IMR-90 (cell line): ENCODE results near the gene CCDC27. TPM values are rescaled to one million over a fixed set of nuclear protein-coding genes. Genes with fewer than 3 reads are reported as not detected.

Experiments
- ATAC-seq: fragments of 200-7000 bp; cut with Tn5 transposase; 2 replicates; pipeline ENCODE4 v1.9.1; 2020; ENCODE audit warnings: low read depth, mild to moderate bottlenecking, moderate library complexity
- BruUV-seq: library from RNA; stranded (reverse); fragments of 400-500 nt; replicated peaks from 2 replicates; lab custom pipeline; 2021; lab: Mats Ljungman, UMichigan
- CTCF ChIA-PET: fragments of 300-600 bp; formaldehyde crosslinking; extraction: SDS; loops from one replicate; lab custom pipeline; 2021; ENCODE audit warnings: antibody characterized with exemption; lab: Yijun Ruan, JAX
- POLR2A ChIA-PET: fragments of 300-600 bp; sonication (Branson Sonifier 250); formaldehyde crosslinking; loops from one replicate; lab custom pipeline; 2022; ENCODE audit warnings: antibody characterized with exemption; ENCODE audit not compliant: unreplicated experiment; lab: Charles Lee
- DNase-seq: peaks from one replicate; pipeline ENCODE4 v3.0.0; 2013
- H2AFZ ChIP-seq: replicated peaks from 2 replicates; pipeline ENCODE3; 2013; ENCODE audit warnings: low read length, mild to moderate bottlenecking; ENCODE audit not compliant: poor library complexity
- H2AK5ac ChIP-seq: 2 replicates; pipeline ENCODE4 v1.6.1; 2013; ENCODE audit warnings: low read depth, low read length, inconsistent platforms
- H2AK9ac ChIP-seq: replicated peaks from 2 replicates; pipeline ENCODE3; 2013; ENCODE audit warnings: mild to moderate bottlenecking, low read depth, low read length, moderate library complexity; ENCODE audit not compliant: poor library complexity
- H2BK120ac ChIP-seq: 2 replicates; pipeline ENCODE4 v1.6.1; 2013; ENCODE audit warnings: low read depth, low read length, inconsistent platforms
- H2BK15ac ChIP-seq: 3 replicates; pipeline ENCODE4 v1.6.1; 2013; ENCODE audit warnings: low read depth, low read length, inconsistent platforms
- H2BK20ac ChIP-seq: 2 replicates; pipeline ENCODE4 v1.6.1; 2013; ENCODE audit warnings: low read depth, mild to moderate bottlenecking, inconsistent platforms, low read length, moderate library complexity
- H2BK5ac ChIP-seq: 2 replicates; pipeline ENCODE4 v1.6.1; 2013; ENCODE audit warnings: mild to moderate bottlenecking, low read depth, low read length, inconsistent platforms; ENCODE audit not compliant: poor library complexity, severe bottlenecking
- H3K14ac ChIP-seq: replicated peaks from 2 replicates; pipeline ENCODE4 v1.6.1; 2013; ENCODE audit warnings: low read depth, low read length, inconsistent platforms
- H3K18ac ChIP-seq: 2 replicates; pipeline ENCODE4 v1.6.1; 2013; ENCODE audit warnings: low read depth, low read length, control low read depth
- H3K23ac ChIP-seq: 2 replicates; pipeline ENCODE4 v1.6.1; 2013; ENCODE audit warnings: low read depth, low read length, inconsistent platforms
- H3K27ac ChIP-seq: 2 replicates; pipeline ENCODE4 v1.5.1; 2013; ENCODE audit warnings: mild to moderate bottlenecking, control low read depth, low read length; ENCODE audit not compliant: insufficient read depth
- H3K27me3 ChIP-seq: 2 replicates; pipeline ENCODE4 v1.6.1; 2013; ENCODE audit warnings: low read length; ENCODE audit not compliant: control insufficient read depth, insufficient read depth
- H3K36me3 ChIP-seq: 2 replicates; pipeline ENCODE4 v1.6.1; 2013; ENCODE audit warnings: low read length, mixed read lengths; ENCODE audit not compliant: control insufficient read depth, insufficient read depth
- H3K4ac ChIP-seq: 2 replicates; pipeline ENCODE4 v1.6.1; 2013; ENCODE audit warnings: low read depth, low read length, inconsistent platforms
- H3K4me1 ChIP-seq: 2 replicates; pipeline ENCODE4 v1.6.1; 2013; ENCODE audit warnings: low read length, mixed read lengths; ENCODE audit not compliant: control insufficient read depth, insufficient read depth
- H3K4me2 ChIP-seq: 2 replicates; pipeline ENCODE4 v1.6.1; 2013; ENCODE audit warnings: low read depth, mild to moderate bottlenecking, control low read depth, low read length, moderate library complexity
- H3K4me3 ChIP-seq: 2 replicates; pipeline ENCODE4 v1.5.1; 2013; ENCODE audit warnings: low read depth, mild to moderate bottlenecking, control low read depth, low read length, moderate library complexity; ENCODE audit not compliant: insufficient read depth
- H3K56ac ChIP-seq: 2 replicates; pipeline ENCODE4 v1.6.1; 2013; ENCODE audit warnings: low read length, inconsistent platforms; ENCODE audit not compliant: insufficient read depth; ENCODE audit errors: extremely low read depth
- H3K79me1 ChIP-seq, 2 experiments: 2 replicates each; pipeline ENCODE4 v1.6.1; 2013; ENCODE audit warnings: low read length in 2 of 2, inconsistent platforms in 1 of 2, low read depth in 1 of 2
- H3K9ac ChIP-seq: 2 replicates; pipeline ENCODE4 v1.6.1; 2013; ENCODE audit warnings: low read depth, low read length, control low read depth
- H3K9me1 ChIP-seq: 2 replicates; pipeline ENCODE4 v1.6.1; 2013; ENCODE audit warnings: low read length, inconsistent platforms; ENCODE audit not compliant: insufficient read depth
- H3K9me3 ChIP-seq: 2 replicates; pipeline ENCODE4 v1.6.1; 2013; ENCODE audit warnings: low read length; ENCODE audit not compliant: control insufficient read depth, insufficient read depth
- H4K20me1 ChIP-seq: 2 replicates; pipeline ENCODE4 v1.6.1; 2013; ENCODE audit warnings: low read length, inconsistent platforms; ENCODE audit not compliant: insufficient read depth
- H4K5ac ChIP-seq: 2 replicates; pipeline ENCODE4 v1.6.1; 2013; ENCODE audit warnings: mild to moderate bottlenecking, low read depth, low read length, control low read depth
- H4K8ac ChIP-seq, 2 experiments: 2 replicates each; pipeline ENCODE4 v1.6.1; 2013; ENCODE audit warnings: low read depth in 2 of 2, low read length in 2 of 2, control low read depth in 1 of 2, inconsistent platforms in 1 of 2
- H4K91ac ChIP-seq: 2 replicates; pipeline ENCODE4 v1.6.1; 2013; ENCODE audit warnings: low read depth, low read length, inconsistent platforms; ENCODE audit not compliant: insufficient read depth
- BHLHE40 ChIP-seq: fragments of 150-350 bp; IDR thresholded peaks from 2 replicates; pipeline ENCODE4 v1.6.1; 2016; ENCODE audit warnings: mild to moderate bottlenecking, low read depth, low read length
- CEBPB ChIP-seq: IDR thresholded peaks from 2 replicates; pipeline ENCODE4 v1.6.1; 2012; ENCODE audit warnings: low read depth, low read length, improper control_type of control experiment
- CHD1 ChIP-seq: IDR thresholded peaks from 2 replicates; pipeline ENCODE4 v1.6.1; 2012; ENCODE audit warnings: low read depth, low read length, improper control_type of control experiment
- FOS ChIP-seq: fragments of 150-350 bp; IDR thresholded peaks from 2 replicates; pipeline ENCODE4 v1.6.1; 2016; ENCODE audit warnings: low read depth, low read length
- MAFK ChIP-seq: IDR thresholded peaks from 2 replicates; pipeline ENCODE4 v1.6.1; 2012; ENCODE audit warnings: low read depth, low read length, improper control_type of control experiment
- MAZ ChIP-seq: IDR thresholded peaks from 2 replicates; pipeline ENCODE4 v1.6.1; 2012; ENCODE audit warnings: low read depth, mild to moderate bottlenecking, low read length, improper control_type of control experiment, moderate library complexity, borderline replicate concordance
- MXI1 ChIP-seq: IDR thresholded peaks from 2 replicates; pipeline ENCODE4 v1.6.1; 2012; ENCODE audit warnings: low read depth, mild to moderate bottlenecking, low read length, moderate library complexity, borderline replicate concordance
- NFE2L2 ChIP-seq: fragments of 150-350 bp; IDR thresholded peaks from 2 replicates; pipeline ENCODE4 v1.6.1; 2016; ENCODE audit warnings: low read depth, mild to moderate bottlenecking, low read length
- POLR2A ChIP-seq: IDR thresholded peaks from 2 replicates; pipeline ENCODE4 v1.6.1; 2012; ENCODE audit warnings: mild to moderate bottlenecking, low read depth, low read length
- RAD21 ChIP-seq: IDR thresholded peaks from 2 replicates; pipeline ENCODE4 v1.6.1; 2012; ENCODE audit warnings: low read length, improper control_type of control experiment
- RCOR1 ChIP-seq: IDR thresholded peaks from 2 replicates; pipeline ENCODE4 v1.6.1; 2012; ENCODE audit warnings: mild to moderate bottlenecking, low read length, improper control_type of control experiment; ENCODE audit not compliant: insufficient replicate concordance
- RFX5 ChIP-seq: IDR thresholded peaks from 2 replicates; pipeline ENCODE4 v1.8.0; 2012; ENCODE audit warnings: low read depth, mild to moderate bottlenecking, low read length, moderate library complexity
- SMC3 ChIP-seq: fragments of 150-350 bp; IDR thresholded peaks from 2 replicates; pipeline ENCODE4 v1.6.1; 2016; ENCODE audit warnings: low read depth, mild to moderate bottlenecking, antibody characterized with exemption, low read length, moderate library complexity
- WGBS, 2 experiments: methylation state at CpG; one replicate each; pipeline versions ENCODE4 v1.1.5 to v1.1.7; 2013; ENCODE audit warnings: missing lambda C conversion rate in 2 of 2; ENCODE audit not compliant: insufficient read length in 1 of 2; ENCODE audit errors: extremely low coverage in 2 of 2; 5-methylcytosine and 5-hydroxymethylcytosine counted together
- dilution Hi-C: fragments of 300-500 bp; cut with HindIII; formaldehyde crosslinking; loops from one replicate; pipeline ENCODE4 v1.14.3; 2018; ENCODE audit warnings: low sequenced_read_pairs; ENCODE audit not compliant: unreplicated experiment
- in situ Hi-C: fragments of 300-500 bp; cut with MboI; formaldehyde crosslinking; loops from 3 replicates; pipeline ENCODE4 v1.14.3; 2019; ENCODE audit warnings: low sequenced_read_pairs, inconsistent platforms, mixed read lengths
- intact Hi-C: fragments of 100-400 bp; cut with micrococcal nuclease; formaldehyde crosslinking; loops from 2 replicates; pipeline ENCODE4 v1.10.0; 2022
- polyA plus RNA-seq, 3 experiments: library from polyadenylated mRNA; depleted of rRNA; stranded (reverse); fragments of >200 nt; gene quantifications; 2 replicates each; pipeline ENCODE4 v1.2.3, GENCODE V29; 2012; ENCODE audit warnings: low replicate concordance in 1 of 3
- total RNA-seq: library from RNA; depleted of rRNA; stranded (reverse); fragments of >200 nt; gene quantifications from 2 replicates; pipeline ENCODE4 v1.2.3, GENCODE V29; 2012
- TF ChIP-seq, protein P1 (sequence below): fragments of 150-350 bp; IDR thresholded peaks from 2 replicates; pipeline ENCODE4 v1.6.1; 2017; ENCODE audit warnings: mild to moderate bottlenecking, antibody characterized with exemption, low read length, low read depth
- TF ChIP-seq, protein P2 (sequence below): fragments of 150-350 bp; IDR thresholded peaks from 2 replicates; pipeline ENCODE4 v1.6.1; 2016; ENCODE audit warnings: low read depth, mild to moderate bottlenecking, low read length, moderate library complexity, borderline replicate concordance
- TF ChIP-seq, protein P3 (sequence below): conservative IDR thresholded peaks from 2 replicates; pipeline ENCODE4 v1.5.1; 2012; ENCODE audit warnings: mild to moderate bottlenecking, low read depth, low read length, improper control_type of control experiment

Gene CCDC27
- total and polyA plus RNA-seq, 2 of the 4 experiments (the other 2 are of a cell fraction) = not detected

DNA sequence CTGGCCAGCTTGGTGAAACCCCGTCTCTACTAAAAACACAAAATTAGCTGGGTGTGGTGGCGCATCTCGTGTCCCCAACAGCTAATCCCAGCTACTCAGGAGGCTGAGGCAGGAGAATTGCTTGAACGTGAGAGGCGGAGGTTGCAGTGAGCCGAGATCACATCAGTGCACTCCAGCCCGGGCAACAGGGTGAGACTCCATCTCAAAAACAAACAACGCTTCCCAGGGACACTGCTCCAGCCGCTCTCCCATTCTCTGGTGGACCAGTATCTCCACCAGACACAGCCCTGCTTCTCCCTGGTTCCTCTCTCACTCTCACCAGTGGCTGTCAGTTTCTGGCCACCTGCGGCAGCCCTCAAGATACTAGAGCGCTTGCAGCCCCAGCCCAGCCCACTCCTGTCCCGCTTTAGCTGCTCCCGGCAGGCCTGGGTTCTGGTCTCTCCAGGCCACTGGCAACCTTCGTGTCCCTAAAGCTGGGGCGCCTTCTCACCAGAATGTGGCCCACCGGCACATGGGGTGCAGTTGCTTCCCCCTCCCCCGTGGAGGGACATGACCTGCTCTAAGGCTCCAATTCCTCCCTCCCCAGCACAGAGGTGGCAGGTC lies 65.0 kb downstream of the CCDC27 start:
- Histone ChIP-seq H2AK9ac (peak overlapping the region; percentile 40), H3K79me1 (no peaks in the 10 kb centered on the region), H3K4me2 (no peak overlapping the region)

More for the DNA sequence above, 65.0 kb downstream of the CCDC27 start:
- H3K23ac ChIP-seq = no peak overlapping the region
- H3K4ac ChIP-seq = no peak overlapping the region
- dilution Hi-C loops (no loop called here), in situ Hi-C loops (no loop called here), intact Hi-C loops (no loop called here)
- H3K36me3 ChIP-seq = peaks cover 27% of the 10 kb centered on the region
- ChIA-PET POLR2A (no interaction called here), CTCF (no interaction called here)
- ATAC-seq = no peak
- no peaks in the 10 kb centered on the region for H3K9me1 ChIP-seq
- no peak overlapping the region for H3K27ac ChIP-seq
- H2BK120ac ChIP-seq = no peak overlapping the region
- no peak overlapping the region for H4K8ac ChIP-seq
- no peaks in the 10 kb centered on the region for H3K4me1 ChIP-seq
- no peak overlapping the region for H2AFZ ChIP-seq
- H3K14ac ChIP-seq = no peak overlapping the region
- H2BK15ac ChIP-seq = no peak overlapping the region
- H3K56ac ChIP-seq = no peak overlapping the region
- H4K91ac ChIP-seq = no peak overlapping the region
- H3K27me3 ChIP-seq = no peaks in the 10 kb centered on the region
- TF ChIP-seq FOS (no peak), NFE2L2 (no peak), SMC3 (no peak), MAZ (no peak), POLR2A (no peak), MAFK (no peak), RAD21 (no peak), RCOR1 (no peak), BHLHE40 (no peak), MXI1 (no peak), CHD1 (no peak), RFX5 (no peak), CEBPB (no peak)
- TF ChIP-seq, protein P1, sequence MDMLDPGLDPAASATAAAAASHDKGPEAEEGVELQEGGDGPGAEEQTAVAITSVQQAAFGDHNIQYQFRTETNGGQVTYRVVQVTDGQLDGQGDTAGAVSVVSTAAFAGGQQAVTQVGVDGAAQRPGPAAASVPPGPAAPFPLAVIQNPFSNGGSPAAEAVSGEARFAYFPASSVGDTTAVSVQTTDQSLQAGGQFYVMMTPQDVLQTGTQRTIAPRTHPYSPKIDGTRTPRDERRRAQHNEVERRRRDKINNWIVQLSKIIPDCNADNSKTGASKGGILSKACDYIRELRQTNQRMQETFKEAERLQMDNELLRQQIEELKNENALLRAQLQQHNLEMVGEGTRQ = no peak
- TF ChIP-seq, protein P2, sequence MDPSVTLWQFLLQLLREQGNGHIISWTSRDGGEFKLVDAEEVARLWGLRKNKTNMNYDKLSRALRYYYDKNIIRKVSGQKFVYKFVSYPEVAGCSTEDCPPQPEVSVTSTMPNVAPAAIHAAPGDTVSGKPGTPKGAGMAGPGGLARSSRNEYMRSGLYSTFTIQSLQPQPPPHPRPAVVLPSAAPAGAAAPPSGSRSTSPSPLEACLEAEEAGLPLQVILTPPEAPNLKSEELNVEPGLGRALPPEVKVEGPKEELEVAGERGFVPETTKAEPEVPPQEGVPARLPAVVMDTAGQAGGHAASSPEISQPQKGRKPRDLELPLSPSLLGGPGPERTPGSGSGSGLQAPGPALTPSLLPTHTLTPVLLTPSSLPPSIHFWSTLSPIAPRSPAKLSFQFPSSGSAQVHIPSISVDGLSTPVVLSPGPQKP = no peak
- TF ChIP-seq, protein P3, sequence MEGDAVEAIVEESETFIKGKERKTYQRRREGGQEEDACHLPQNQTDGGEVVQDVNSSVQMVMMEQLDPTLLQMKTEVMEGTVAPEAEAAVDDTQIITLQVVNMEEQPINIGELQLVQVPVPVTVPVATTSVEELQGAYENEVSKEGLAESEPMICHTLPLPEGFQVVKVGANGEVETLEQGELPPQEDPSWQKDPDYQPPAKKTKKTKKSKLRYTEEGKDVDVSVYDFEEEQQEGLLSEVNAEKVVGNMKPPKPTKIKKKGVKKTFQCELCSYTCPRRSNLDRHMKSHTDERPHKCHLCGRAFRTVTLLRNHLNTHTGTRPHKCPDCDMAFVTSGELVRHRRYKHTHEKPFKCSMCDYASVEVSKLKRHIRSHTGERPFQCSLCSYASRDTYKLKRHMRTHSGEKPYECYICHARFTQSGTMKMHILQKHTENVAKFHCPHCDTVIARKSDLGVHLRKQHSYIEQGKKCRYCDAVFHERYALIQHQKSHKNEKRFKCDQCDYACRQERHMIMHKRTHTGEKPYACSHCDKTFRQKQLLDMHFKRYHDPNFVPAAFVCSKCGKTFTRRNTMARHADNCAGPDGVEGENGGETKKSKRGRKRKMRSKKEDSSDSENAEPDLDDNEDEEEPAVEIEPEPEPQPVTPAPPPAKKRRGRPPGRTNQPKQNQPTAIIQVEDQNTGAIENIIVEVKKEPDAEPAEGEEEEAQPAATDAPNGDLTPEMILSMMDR = no peak
- WGBS, 2 experiments = 98% methylated on average over 6 of the region's 17 CpGs; no CpG with 5 or more reads in 1 of the 2 experiments
- DNase-seq = no peak
- no peak overlapping the region for H3K18ac ChIP-seq
- no peaks in the 10 kb centered on the region for H4K20me1 ChIP-seq
- H2BK5ac ChIP-seq = no peak overlapping the region
- no peak overlapping the region for H3K9ac ChIP-seq
- H4K5ac ChIP-seq = no peak overlapping the region
- no peak overlapping the region for H2AK5ac ChIP-seq
- H2BK20ac ChIP-seq = no peak overlapping the region
- no peaks in the 10 kb centered on the region for H3K9me3 ChIP-seq
- no TSS peak for BruUV-seq
- H3K4me3 ChIP-seq = no peak overlapping the region
